Measurements from ENCODE around the gene PARD3B.

Gene PARD3B

DNA sequence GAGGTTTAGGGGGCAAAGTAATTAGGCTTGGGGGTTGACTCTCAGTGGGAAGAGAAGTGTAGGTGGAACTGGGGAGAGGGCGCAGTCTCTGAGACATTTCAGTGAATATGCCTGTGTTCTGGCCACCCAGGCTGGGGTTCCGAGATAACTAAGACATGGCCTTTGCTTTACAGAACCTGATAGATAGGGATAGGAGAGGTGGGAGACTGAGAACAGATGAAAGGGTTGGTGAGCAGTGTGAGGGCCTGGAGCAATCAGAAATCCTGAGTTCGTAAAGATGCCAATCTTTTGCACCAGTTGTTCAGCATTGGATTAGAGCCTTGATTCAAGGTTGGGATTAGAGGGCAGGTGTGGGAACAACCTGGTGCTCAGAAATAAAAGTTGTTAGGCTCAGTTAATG lies 15.6 kb downstream of the PARD3B start:
- TF ChIP-seq EZH2 (IDR thresholded peaks at IDR 0.05; ENCODE audit: borderline replicate concordance, low read depth, low read length, severe bottlenecking) (no peak), CTCF (IDR thresholded peaks at IDR 0.05; ENCODE audit: borderline replicate concordance, extremely low read depth, low read length, poor library complexity, severe bottlenecking) (no peak)
- ATAC-seq (ENCODE audit: insufficient read depth, low read depth): no peak

GRCh38 chr2:204561771-204562170 lies 16.5 kb downstream of the PARD3B start:
- Histone ChIP-seq H3K9me3 (ENCODE audit: insufficient read depth, low read length, severe bottlenecking) (no peaks in the 10 kb centered on the region), H4K20me1 (ENCODE audit: insufficient read depth, low read length) (no peaks in the 10 kb centered on the region), H3K36me3 (ENCODE audit: insufficient read depth, low read length) (no peaks in the 10 kb centered on the region), H3K27ac (ENCODE audit: low read length) (no peak overlapping the region), H3K9ac (ENCODE audit: low read depth, low read length) (no peak overlapping the region), H3K4me1 (ENCODE audit: insufficient read depth, low read length) (no peaks in the 10 kb centered on the region), H3K79me2 (ENCODE audit: insufficient read depth, low read length) (no peaks in the 10 kb centered on the region), H3K4me2 (ENCODE audit: insufficient read depth, low read length) (no peak overlapping the region), H3K27me3 (ENCODE audit: insufficient read depth, low read length, poor library complexity) (peaks cover 4% of the 10 kb centered on the region), H3K4me3 (ENCODE audit: low read depth in 1 of 2, low read length in 2 of 2) (no peak overlapping the region), H2AFZ (ENCODE audit: low read depth, low read length) (no peak overlapping the region)
- ATAC-seq (ENCODE audit: insufficient read depth, low read depth) (no peak), DNase-seq (no peak)
- no peak for TF ChIP-seq CTCF (IDR thresholded peaks at IDR 0.05; ENCODE audit: borderline replicate concordance, extremely low read depth, low read length, poor library complexity, severe bottlenecking)
- TF ChIP-seq EZH2 (IDR thresholded peaks at IDR 0.05; ENCODE audit: borderline replicate concordance, low read depth, low read length, severe bottlenecking): no peak

More for the DNA sequence above, 15.6 kb downstream of the PARD3B start:
- Histone ChIP-seq H3K9me3 (ENCODE audit: insufficient read depth, low read length, severe bottlenecking) (no peaks in the 10 kb centered on the region), H3K79me2 (ENCODE audit: insufficient read depth, low read length) (no peaks in the 10 kb centered on the region), H3K9ac (ENCODE audit: low read depth, low read length) (no peak overlapping the region), H4K20me1 (ENCODE audit: insufficient read depth, low read length) (no peaks in the 10 kb centered on the region), H3K4me3 (ENCODE audit: low read depth in 1 of 2, low read length in 2 of 2) (no peak overlapping the region), H3K4me2 (ENCODE audit: insufficient read depth, low read length) (no peak overlapping the region), H3K27ac (ENCODE audit: low read length) (no peak overlapping the region), H2AFZ (ENCODE audit: low read depth, low read length) (no peak overlapping the region), H3K4me1 (ENCODE audit: insufficient read depth, low read length) (no peaks in the 10 kb centered on the region), H3K27me3 (ENCODE audit: insufficient read depth, low read length, poor library complexity) (peaks cover 4% of the 10 kb centered on the region), H3K36me3 (ENCODE audit: insufficient read depth, low read length) (no peaks in the 10 kb centered on the region)
- no peak for DNase-seq

- TF ChIP-seq EZH2 (IDR thresholded peaks at IDR 0.05; ENCODE audit: borderline replicate concordance, low read depth, low read length, severe bottlenecking) (no peak), CTCF (IDR thresholded peaks at IDR 0.05; ENCODE audit: borderline replicate concordance, extremely low read depth, low read length, poor library complexity, severe bottlenecking) (no peak)
- ATAC-seq (ENCODE audit: insufficient read depth, low read depth): no peak
- H3K27me3 ChIP-seq (ENCODE audit: insufficient read depth, low read length, poor library complexity): peaks cover 13% of the 10 kb centered on the region
These were observed 21.2 kb downstream of the PARD3B start for GRCh38 chr2:204566439-204566838.

DNA sequence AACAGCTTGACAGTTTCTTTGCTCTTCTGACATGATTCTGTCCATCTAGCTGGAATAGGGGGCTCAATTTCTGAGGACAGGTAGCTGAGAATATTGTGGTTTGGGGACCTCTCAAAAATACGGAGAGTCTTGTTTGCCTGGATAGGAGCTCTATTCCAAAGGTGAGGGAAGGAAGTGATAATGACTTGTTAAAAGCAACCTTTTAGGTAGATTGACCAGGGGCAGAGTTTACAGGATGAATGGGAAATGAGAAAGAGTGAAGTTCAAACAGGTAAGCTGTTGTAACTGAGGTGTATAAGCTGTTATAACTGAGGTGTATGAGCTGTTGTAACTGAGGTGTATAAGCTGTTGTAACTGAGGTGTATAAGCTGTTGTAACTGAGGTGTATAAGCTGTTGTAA lies 25.1 kb downstream of the PARD3B start:
- ATAC-seq (ENCODE audit: insufficient read depth, low read depth) (no peak), DNase-seq (no peak)
- TF ChIP-seq EZH2 (IDR thresholded peaks at IDR 0.05; ENCODE audit: borderline replicate concordance, low read depth, low read length, severe bottlenecking): no peak
- no peak for TF ChIP-seq CTCF (IDR thresholded peaks at IDR 0.05; ENCODE audit: borderline replicate concordance, extremely low read depth, low read length, poor library complexity, severe bottlenecking)
- H3K9ac ChIP-seq (ENCODE audit: low read depth, low read length): no peak overlapping the region
- no peak overlapping the region for H2AFZ ChIP-seq (ENCODE audit: low read depth, low read length)
- no peaks in the 10 kb centered on the region for H3K9me3 ChIP-seq (ENCODE audit: insufficient read depth, low read length, severe bottlenecking)
- H3K4me2 ChIP-seq (ENCODE audit: insufficient read depth, low read length): no peak overlapping the region
- H3K27me3 ChIP-seq (ENCODE audit: insufficient read depth, low read length, poor library complexity): peaks cover 12% of the 10 kb centered on the region
- H3K27ac ChIP-seq (ENCODE audit: low read length): no peak overlapping the region
- H3K79me2 ChIP-seq (ENCODE audit: insufficient read depth, low read length): no peaks in the 10 kb centered on the region
- H3K36me3 ChIP-seq (ENCODE audit: insufficient read depth, low read length): no peaks in the 10 kb centered on the region
- no peak overlapping the region for H3K4me3 ChIP-seq (ENCODE audit: low read depth in 1 of 2, low read length in 2 of 2)
- no peaks in the 10 kb centered on the region for H4K20me1 ChIP-seq (ENCODE audit: insufficient read depth, low read length)
- H3K4me1 ChIP-seq (ENCODE audit: insufficient read depth, low read length): no peaks in the 10 kb centered on the region

More at GRCh38 chr2:204566439-204566838, 21.2 kb downstream of the PARD3B start:
- no peaks in the 10 kb centered on the region for H3K4me1 ChIP-seq (ENCODE audit: insufficient read depth, low read length)
- no peak for DNase-seq
- no peaks in the 10 kb centered on the region for H4K20me1 ChIP-seq (ENCODE audit: insufficient read depth, low read length)
- H2AFZ ChIP-seq (ENCODE audit: low read depth, low read length): no peak overlapping the region
- H3K36me3 ChIP-seq (ENCODE audit: insufficient read depth, low read length): no peaks in the 10 kb centered on the region
- H3K27ac ChIP-seq (ENCODE audit: low read length): no peak overlapping the region
- no peaks in the 10 kb centered on the region for H3K79me2 ChIP-seq (ENCODE audit: insufficient read depth, low read length)
- H3K9ac ChIP-seq (ENCODE audit: low read depth, low read length): no peak overlapping the region
- no peaks in the 10 kb centered on the region for H3K9me3 ChIP-seq (ENCODE audit: insufficient read depth, low read length, severe bottlenecking)
- H3K4me2 ChIP-seq (ENCODE audit: insufficient read depth, low read length): no peak overlapping the region
- no peak overlapping the region for H3K4me3 ChIP-seq (ENCODE audit: low read depth in 1 of 2, low read length in 2 of 2)

Data from DND-41 (cell line).